Activated CD4-positive, alpha-beta T cell treated with anti-CD3 and anti-CD28 coated beads, Interleukin-2, amount 10 ng/mL, durations not matched to agents 24 days and 14 days (primary cell): ENCODE results near the gene ZNF740. TPM values are rescaled to one million over a fixed set of nuclear protein-coding genes. Genes with fewer than 3 reads are reported as not detected.

ENCODE experiments used
- DNase-seq: peaks from one replicate; pipeline ENCODE4 v3.0.0; 2022
- H3K27ac Mint-ChIP-seq: one replicate; pipeline ENCODE4 v1.8.0; 2022; ENCODE audit warnings: mild to moderate bottlenecking, mixed read lengths
- H3K27me3 Mint-ChIP-seq: one replicate; pipeline ENCODE4 v1.8.0; 2022; ENCODE audit warnings: mixed read lengths
- H3K36me3 Mint-ChIP-seq: one replicate; pipeline ENCODE4 v1.8.0; 2022; ENCODE audit warnings: low read depth, mild to moderate bottlenecking, mixed read lengths
- H3K4me1 Mint-ChIP-seq: one replicate; pipeline ENCODE4 v1.8.0; 2021; ENCODE audit warnings: mixed read lengths
- H3K4me3 Mint-ChIP-seq: one replicate; pipeline ENCODE4 v1.8.0; 2022; ENCODE audit warnings: mild to moderate bottlenecking, moderate library complexity, mixed read lengths
- H3K9me3 Mint-ChIP-seq: one replicate; pipeline ENCODE4 v1.8.0; 2021; ENCODE audit warnings: mixed read lengths
- intact Hi-C: fragments of 100-400 bp; cut with micrococcal nuclease; formaldehyde crosslinking; loops from one replicate; pipeline ENCODE4 v1.15.1; 2023
- total RNA-seq: library from RNA; stranded (reverse); gene quantifications from 2 replicates; pipeline ENCODE4 v1.2.3, GENCODE V29; 2022

ZNF740 gene
- total RNA-seq, 1 donor from 2014 or later: 50.5 TPM

GRCh38 chr12:53217931-53218307 is 37.4 kb downstream of the ZNF740 start:
- peaks cover 1% of the 10 kb centered on the region for H3K27me3 Mint-ChIP-seq
- no peak for DNase-seq
- H3K4me3 Mint-ChIP-seq: peak overlapping the region; percentile 97
- H3K36me3 Mint-ChIP-seq: peaks cover 48% of the 10 kb centered on the region
- no peaks in the 10 kb centered on the region for H3K9me3 Mint-ChIP-seq
- H3K4me1 Mint-ChIP-seq: peaks cover 83% of the 10 kb centered on the region
- peak overlapping the region; percentile 94 for H3K27ac Mint-ChIP-seq
- intact Hi-C loops: loop anchor here (2.0 to 5.0 kb wide), 2 partner anchors 19 to 234 kb away; partner anchors contain the start of gene PCBP2

- Mint-ChIP-seq H3K36me3 (peaks cover 40% of the 10 kb centered on the region), H3K27ac (peak overlapping the region; percentile 97), H3K27me3 (peaks cover 1% of the 10 kb centered on the region), H3K9me3 (no peaks in the 10 kb centered on the region), H3K4me1 (peaks cover 81% of the 10 kb centered on the region), H3K4me3 (peak overlapping the region; percentile 97)
- DNase-seq: no peak
- intact Hi-C loops: loop anchor here (1.0 to 5.0 kb wide), 8 partner anchors 9 to 234 kb away; partner anchors contain the start of genes CSAD, ESPL1, PCBP2 and ZNF740
These were observed 38.2 kb downstream of the ZNF740 start for GRCh38 chr12:53218551-53219291.

- intact Hi-C loops: loop anchor here (1.0 to 5.0 kb wide), 8 partner anchors 10 to 233 kb away; partner anchors contain the start of genes CSAD, ESPL1, PCBP2 and ZNF740
These were observed 38.9 kb downstream of the ZNF740 start for GRCh38 chr12:53219292-53219955.

GRCh38 chr12:53219956-53220693 is 39.6 kb downstream of the ZNF740 start:
- peaks cover 82% of the 10 kb centered on the region for H3K4me1 Mint-ChIP-seq
- peaks cover 1% of the 10 kb centered on the region for H3K27me3 Mint-ChIP-seq
- H3K9me3 Mint-ChIP-seq: no peaks in the 10 kb centered on the region
- H3K36me3 Mint-ChIP-seq: peaks cover 35% of the 10 kb centered on the region
- intact Hi-C loops: loop anchor here (1.0 to 5.0 kb wide), 9 partner anchors 11 to 232 kb away; partner anchors contain the start of genes CSAD, ESPL1, PCBP2 and PFDN5
- H3K4me3 Mint-ChIP-seq: peak overlapping the region; percentile 97
- peak; percentile 94 for DNase-seq
- H3K27ac Mint-ChIP-seq: peak overlapping the region; percentile 97

More at GRCh38 chr12:53219292-53219955, 38.9 kb downstream of the ZNF740 start:
- H3K27me3 Mint-ChIP-seq: peaks cover 1% of the 10 kb centered on the region
- peaks cover 38% of the 10 kb centered on the region for H3K36me3 Mint-ChIP-seq
- H3K9me3 Mint-ChIP-seq: no peaks in the 10 kb centered on the region
- peak overlapping the region; percentile 97 for H3K27ac Mint-ChIP-seq
- peak overlapping the region; percentile 97 for H3K4me3 Mint-ChIP-seq
- H3K4me1 Mint-ChIP-seq: peaks cover 81% of the 10 kb centered on the region
- DNase-seq: peak; percentile 89

- Mint-ChIP-seq H3K4me1 (peaks cover 82% of the 10 kb centered on the region), H3K27ac (peak overlapping the region; percentile 90), H3K36me3 (peaks cover 35% of the 10 kb centered on the region), H3K27me3 (peaks cover 1% of the 10 kb centered on the region), H3K4me3 (peak overlapping the region; percentile 97), H3K9me3 (no peaks in the 10 kb centered on the region)
- peak; percentile 96 for DNase-seq
- intact Hi-C loops: loop anchor here (1.0 kb wide), 2 partner anchors 12 to 75 kb away; partner anchors contain the start of genes PFDN5 and RARG
These were observed 40.2 kb downstream of the ZNF740 start for GRCh38 chr12:53220694-53221202.

GRCh38 chr12:53221203-53222080 is 40.9 kb downstream of the ZNF740 start:
- DNase-seq: peak; percentile 87
- peak overlapping the region; percentile 97 for H3K4me3 Mint-ChIP-seq
- no peaks in the 10 kb centered on the region for H3K9me3 Mint-ChIP-seq
- H3K36me3 Mint-ChIP-seq: peaks cover 28% of the 10 kb centered on the region
- H3K4me1 Mint-ChIP-seq: peaks cover 77% of the 10 kb centered on the region
- H3K27me3 Mint-ChIP-seq: peaks cover 1% of the 10 kb centered on the region
- H3K27ac Mint-ChIP-seq: peak overlapping the region; percentile 90
- intact Hi-C loops: loop anchor here (1.0 kb wide), 1 partner anchor 11 kb away; the partner anchor contains the start of gene RARG

GRCh38 chr12:53222170-53222721 is 41.7 kb downstream of the ZNF740 start:
- Mint-ChIP-seq H3K4me1 (peaks cover 74% of the 10 kb centered on the region), H3K4me3 (peak overlapping the region; percentile 78), H3K27ac (peak overlapping the region; percentile 90), H3K9me3 (no peaks in the 10 kb centered on the region), H3K36me3 (peaks cover 28% of the 10 kb centered on the region), H3K27me3 (peaks cover 1% of the 10 kb centered on the region)
- intact Hi-C loops: no loop called here
- no peak for DNase-seq

GRCh38 chr12:53222806-53223261 is 42.3 kb downstream of the ZNF740 start:
- H3K27me3 Mint-ChIP-seq: peaks cover 1% of the 10 kb centered on the region
- DNase-seq: no peak
- intact Hi-C loops: no loop called here
- H3K4me1 Mint-ChIP-seq: peaks cover 70% of the 10 kb centered on the region
- H3K27ac Mint-ChIP-seq: peak overlapping the region; percentile 90
- H3K4me3 Mint-ChIP-seq: peak overlapping the region; percentile 78
- H3K9me3 Mint-ChIP-seq: no peaks in the 10 kb centered on the region
- peaks cover 28% of the 10 kb centered on the region for H3K36me3 Mint-ChIP-seq

- Mint-ChIP-seq H3K36me3 (peaks cover 28% of the 10 kb centered on the region), H3K4me3 (peak overlapping the region; percentile 78), H3K9me3 (no peaks in the 10 kb centered on the region), H3K27ac (peak overlapping the region; percentile 84), H3K4me1 (peaks cover 68% of the 10 kb centered on the region), H3K27me3 (peaks cover 1% of the 10 kb centered on the region)
- DNase-seq: peak; percentile 77
- intact Hi-C loops: no loop called here
These were observed 43.0 kb downstream of the ZNF740 start for GRCh38 chr12:53223389-53224060.

GRCh38 chr12:53224061-53224896 is 43.8 kb downstream of the ZNF740 start:
- Mint-ChIP-seq H3K4me1 (peaks cover 66% of the 10 kb centered on the region), H3K27ac (peak overlapping the region; percentile 84), H3K9me3 (no peaks in the 10 kb centered on the region), H3K4me3 (peak overlapping the region; percentile 65), H3K27me3 (peaks cover 1% of the 10 kb centered on the region), H3K36me3 (peaks cover 22% of the 10 kb centered on the region)
- intact Hi-C loops: no loop called here
- DNase-seq: peak; percentile 65

GRCh38 chr12:53224897-53225634 is 44.5 kb downstream of the ZNF740 start:
- peaks cover 19% of the 10 kb centered on the region for H3K36me3 Mint-ChIP-seq
- no peaks in the 10 kb centered on the region for H3K9me3 Mint-ChIP-seq
- peak overlapping the region; percentile 50 for H3K27ac Mint-ChIP-seq
- DNase-seq: no peak
- intact Hi-C loops: no loop called here
- peaks cover 69% of the 10 kb centered on the region for H3K4me1 Mint-ChIP-seq
- H3K4me3 Mint-ChIP-seq: peak overlapping the region; percentile 48
- H3K27me3 Mint-ChIP-seq: no peaks in the 10 kb centered on the region
